Loucy (cell line): ENCODE data around the gene DONSON.
A peak's percentile ranks its signal among the peaks of the same experiment; 100 is the strongest.

Experiments
- H2AFZ ChIP-seq: fragments of 200-600 bp; sonication (generic); 2 replicates; pipeline ENCODE4 v1.6.0; 2016; ENCODE audit warnings: antibody characterized with exemption, mild to moderate bottlenecking, low read length, moderate library complexity
- H3F3A ChIP-seq: fragments of 200-600 bp; 2 replicates; pipeline ENCODE4 v1.6.0; 2016; ENCODE audit warnings: antibody characterized with exemption, low read depth, mild to moderate bottlenecking
- H3K27me3 ChIP-seq: fragments of 200-600 bp; sonication (generic); 2 replicates; pipeline ENCODE4 v1.6.1; 2014; ENCODE audit warnings: low read length, mild to moderate bottlenecking; ENCODE audit not compliant: insufficient read depth, poor library complexity, severe bottlenecking
- H3K36me3 ChIP-seq: fragments of 200-600 bp; sonication (generic); 2 replicates; pipeline ENCODE4 v1.6.1; 2016; ENCODE audit warnings: low read length; ENCODE audit not compliant: insufficient read depth
- H3K4me1 ChIP-seq: fragments of 200-600 bp; sonication (generic); 2 replicates; pipeline ENCODE4 v1.5.1; 2014; ENCODE audit warnings: low read length, mild to moderate bottlenecking; ENCODE audit not compliant: insufficient read depth, poor library complexity, severe bottlenecking
- H3K4me2 ChIP-seq: fragments of 200-600 bp; sonication (generic); 2 replicates; pipeline ENCODE4 v1.6.0; 2014; ENCODE audit warnings: antibody characterized with exemption, low read length, low read depth, mild to moderate bottlenecking; ENCODE audit not compliant: poor library complexity, severe bottlenecking
- H3K4me3 ChIP-seq: fragments of 200-600 bp; sonication (generic); 2 replicates; pipeline ENCODE4 v1.5.1; 2014; ENCODE audit warnings: low read length, mild to moderate bottlenecking, mixed read lengths; ENCODE audit not compliant: poor library complexity, severe bottlenecking
- H3K79me2 ChIP-seq: fragments of 200-600 bp; sonication (generic); 2 replicates; pipeline ENCODE4 v1.6.1; 2014; ENCODE audit warnings: low read length; ENCODE audit not compliant: insufficient read depth
- H3K9ac ChIP-seq: fragments of 200-600 bp; sonication (generic); 2 replicates; pipeline ENCODE4 v1.6.0; 2014; ENCODE audit warnings: mild to moderate bottlenecking, low read depth, low read length, moderate library complexity; ENCODE audit not compliant: poor library complexity, severe bottlenecking
- H3K9me2 ChIP-seq: fragments of 200-600 bp; sonication (generic); replicated peaks from 2 replicates; pipeline ENCODE4 v1.6.1; 2016; ENCODE audit warnings: low read depth, low read length, mixed read lengths
- H3K9me3 ChIP-seq: fragments of 200-600 bp; sonication (generic); 2 replicates; pipeline ENCODE4 v1.6.1; 2014; ENCODE audit warnings: mild to moderate bottlenecking, antibody characterized with exemption, low read length, low read depth; ENCODE audit not compliant: insufficient read depth
- H4K20me1 ChIP-seq: fragments of 200-600 bp; sonication (generic); 2 replicates; pipeline ENCODE4 v1.6.0; 2014; ENCODE audit warnings: antibody characterized with exemption, low read length, mild to moderate bottlenecking; ENCODE audit not compliant: insufficient read depth, poor library complexity, severe bottlenecking
- EZH2phosphoT487 ChIP-seq: fragments of 200-600 bp; IDR thresholded peaks from 2 replicates; pipeline ENCODE4 v1.6.1; 2018; ENCODE audit warnings: antibody characterized with exemption, mild to moderate bottlenecking, moderate library complexity, borderline replicate concordance
- TF ChIP-seq, protein P1 (sequence below): fragments of 200-600 bp; sonication (generic); conservative IDR thresholded peaks from 2 replicates; pipeline ENCODE4 v1.5.1; 2014; ENCODE audit warnings: mild to moderate bottlenecking, antibody characterized with exemption, low read length

DONSON gene

DNA sequence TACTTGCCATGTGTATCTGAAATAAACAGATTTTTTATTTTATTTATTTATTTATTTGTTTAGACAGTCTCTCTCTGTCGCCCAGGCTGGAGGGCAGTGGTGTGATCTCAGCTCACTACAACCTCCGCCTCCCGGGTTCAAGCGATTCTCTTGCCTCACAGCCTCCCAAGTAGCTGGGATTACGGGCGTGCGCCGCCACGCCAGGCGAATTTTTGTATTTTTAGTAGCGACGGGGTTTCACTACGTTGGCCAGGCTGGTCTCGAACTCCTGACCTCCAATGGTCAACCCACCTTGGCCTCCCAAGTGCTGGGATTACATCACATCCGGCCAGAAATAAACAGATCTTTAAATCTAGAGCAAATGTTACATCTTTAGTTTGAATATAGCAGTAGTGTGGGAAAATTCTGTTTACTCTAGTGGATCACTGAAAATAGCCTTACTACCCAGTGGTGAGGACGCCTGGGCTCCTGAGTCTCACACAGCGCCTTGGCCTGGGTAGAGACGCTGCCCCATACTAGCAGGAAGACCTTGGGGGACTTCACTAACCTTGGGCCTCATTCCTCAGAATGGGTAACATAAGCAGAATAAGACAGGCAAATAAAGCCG is 47.3 kb downstream of the DONSON start:
- H3K4me1 ChIP-seq = peaks cover 27% of the 10 kb centered on the region
- H4K20me1 ChIP-seq = peaks cover 37% of the 10 kb centered on the region
- H3K4me3 ChIP-seq = peak overlapping the region; percentile 94
- no peak for TF ChIP-seq EZH2phosphoT487
- TF ChIP-seq, protein P1, sequence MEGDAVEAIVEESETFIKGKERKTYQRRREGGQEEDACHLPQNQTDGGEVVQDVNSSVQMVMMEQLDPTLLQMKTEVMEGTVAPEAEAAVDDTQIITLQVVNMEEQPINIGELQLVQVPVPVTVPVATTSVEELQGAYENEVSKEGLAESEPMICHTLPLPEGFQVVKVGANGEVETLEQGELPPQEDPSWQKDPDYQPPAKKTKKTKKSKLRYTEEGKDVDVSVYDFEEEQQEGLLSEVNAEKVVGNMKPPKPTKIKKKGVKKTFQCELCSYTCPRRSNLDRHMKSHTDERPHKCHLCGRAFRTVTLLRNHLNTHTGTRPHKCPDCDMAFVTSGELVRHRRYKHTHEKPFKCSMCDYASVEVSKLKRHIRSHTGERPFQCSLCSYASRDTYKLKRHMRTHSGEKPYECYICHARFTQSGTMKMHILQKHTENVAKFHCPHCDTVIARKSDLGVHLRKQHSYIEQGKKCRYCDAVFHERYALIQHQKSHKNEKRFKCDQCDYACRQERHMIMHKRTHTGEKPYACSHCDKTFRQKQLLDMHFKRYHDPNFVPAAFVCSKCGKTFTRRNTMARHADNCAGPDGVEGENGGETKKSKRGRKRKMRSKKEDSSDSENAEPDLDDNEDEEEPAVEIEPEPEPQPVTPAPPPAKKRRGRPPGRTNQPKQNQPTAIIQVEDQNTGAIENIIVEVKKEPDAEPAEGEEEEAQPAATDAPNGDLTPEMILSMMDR = no peak
- peak overlapping the region; percentile 100 for H3K9ac ChIP-seq
- H3K27me3 ChIP-seq = no peaks in the 10 kb centered on the region
- H3F3A ChIP-seq = peaks cover 9% of the 10 kb centered on the region
- H3K9me3 ChIP-seq = no peaks in the 10 kb centered on the region
- peaks cover 12% of the 10 kb centered on the region; the same call in 1 of the 2 replicates for H3K36me3 ChIP-seq
- H2AFZ ChIP-seq = peak overlapping the region; percentile 82; the same call in 1 of the 2 replicates
- no peaks in the 10 kb centered on the region for H3K9me2 ChIP-seq
- H3K79me2 ChIP-seq = peaks cover 76% of the 10 kb centered on the region
- H3K4me2 ChIP-seq = peak overlapping the region; percentile 86

DNA sequence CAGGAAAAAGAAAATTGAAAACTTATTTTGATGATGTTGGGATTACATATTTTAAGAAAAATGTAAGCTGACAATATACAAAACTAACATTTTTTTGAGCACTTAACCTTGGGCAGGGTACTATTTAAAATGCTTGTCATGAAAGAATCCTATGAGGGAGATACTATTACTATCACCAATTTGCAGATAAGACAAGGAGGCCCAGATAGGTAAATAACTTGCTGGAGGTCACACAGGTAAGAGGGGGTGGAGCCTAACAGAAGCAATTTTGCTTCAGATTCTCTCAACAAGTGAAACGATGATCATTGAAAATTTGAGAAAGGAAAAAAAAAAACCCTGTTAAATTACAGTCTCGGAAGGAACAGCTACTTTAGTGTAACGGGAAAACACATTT is 47.8 kb downstream of the DONSON start:
- Histone ChIP-seq H3K79me2 (peaks cover 71% of the 10 kb centered on the region), H3K36me3 (peaks cover 12% of the 10 kb centered on the region; the same call in 1 of the 2 replicates), H3K27me3 (no peaks in the 10 kb centered on the region), H3F3A (peaks cover 9% of the 10 kb centered on the region), H3K9me2 (no peaks in the 10 kb centered on the region), H4K20me1 (peaks cover 32% of the 10 kb centered on the region), H3K4me2 (peak overlapping the region; percentile 86), H3K4me3 (peak overlapping the region; percentile 94), H2AFZ (no peak overlapping the region), H3K9me3 (no peaks in the 10 kb centered on the region), H3K9ac (peak overlapping the region; percentile 100), H3K4me1 (peaks cover 25% of the 10 kb centered on the region)
- TF ChIP-seq EZH2phosphoT487 = no peak
- TF ChIP-seq, protein P1 = no peak

DNA sequence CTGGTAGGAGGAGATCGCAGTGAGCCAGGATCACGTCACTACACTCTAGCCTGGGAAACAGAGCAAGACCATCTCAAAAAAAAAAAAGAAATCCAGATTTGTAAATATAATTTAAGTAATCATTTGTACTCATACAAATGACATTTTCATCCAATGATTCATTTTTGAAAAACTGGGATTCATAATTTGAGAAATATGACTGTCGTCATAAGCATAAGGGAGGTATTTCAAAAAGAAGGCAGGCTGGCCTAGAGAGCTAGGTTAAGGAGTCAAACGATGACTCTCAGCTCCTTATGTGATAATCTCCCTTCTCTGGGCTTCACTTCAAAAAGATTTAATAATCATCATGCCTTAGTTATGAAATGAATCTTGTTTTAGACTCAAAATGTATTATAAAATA is 48.9 kb downstream of the DONSON start:
- TF ChIP-seq, protein P1 = no peak
- TF ChIP-seq EZH2phosphoT487 = no peak
- H3K4me2 ChIP-seq = peak overlapping the region; percentile 86
- H3K9me3 ChIP-seq = no peaks in the 10 kb centered on the region
- no peaks in the 10 kb centered on the region for H3K9me2 ChIP-seq
- H3K4me1 ChIP-seq = peaks cover 20% of the 10 kb centered on the region
- peaks cover 16% of the 10 kb centered on the region for H3K36me3 ChIP-seq
- H3K79me2 ChIP-seq = peaks cover 60% of the 10 kb centered on the region
- no peaks in the 10 kb centered on the region for H3K27me3 ChIP-seq
- no peak overlapping the region for H2AFZ ChIP-seq
- H3F3A ChIP-seq = peaks cover 9% of the 10 kb centered on the region
- peak overlapping the region; percentile 100 for H3K9ac ChIP-seq
- peaks cover 21% of the 10 kb centered on the region for H4K20me1 ChIP-seq
- no peak overlapping the region for H3K4me3 ChIP-seq
